ENCODE results near the gene SH2D6. TPM values are rescaled to one million over a fixed set of nuclear protein-coding genes. Genes with fewer than 3 reads are reported as not detected.

SH2D6 gene
- total and polyA plus RNA-seq, 9 of the 15 experiments (the other 6 are each of a cell fraction or from before 2014, with no cell fraction given), result 0.07 to 0.76 (median 0.33) TPM; not detected in 2

- TF ChIP-seq, protein P1, sequence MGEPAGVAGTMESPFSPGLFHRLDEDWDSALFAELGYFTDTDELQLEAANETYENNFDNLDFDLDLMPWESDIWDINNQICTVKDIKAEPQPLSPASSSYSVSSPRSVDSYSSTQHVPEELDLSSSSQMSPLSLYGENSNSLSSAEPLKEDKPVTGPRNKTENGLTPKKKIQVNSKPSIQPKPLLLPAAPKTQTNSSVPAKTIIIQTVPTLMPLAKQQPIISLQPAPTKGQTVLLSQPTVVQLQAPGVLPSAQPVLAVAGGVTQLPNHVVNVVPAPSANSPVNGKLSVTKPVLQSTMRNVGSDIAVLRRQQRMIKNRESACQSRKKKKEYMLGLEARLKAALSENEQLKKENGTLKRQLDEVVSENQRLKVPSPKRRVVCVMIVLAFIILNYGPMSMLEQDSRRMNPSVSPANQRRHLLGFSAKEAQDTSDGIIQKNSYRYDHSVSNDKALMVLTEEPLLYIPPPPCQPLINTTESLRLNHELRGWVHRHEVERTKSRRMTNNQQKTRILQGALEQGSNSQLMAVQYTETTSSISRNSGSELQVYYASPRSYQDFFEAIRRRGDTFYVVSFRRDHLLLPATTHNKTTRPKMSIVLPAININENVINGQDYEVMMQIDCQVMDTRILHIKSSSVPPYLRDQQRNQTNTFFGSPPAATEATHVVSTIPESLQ (CRISPR knock-in tag; IDR thresholded peaks at IDR 0.05), result no peak
- TF ChIP-seq ZFP30 (CRISPR knock-in tag; IDR thresholded peaks at IDR 0.05; ENCODE audit: borderline replicate concordance), result no peak
These were observed 13.2 kb downstream of the SH2D6 start (continued) for GRCh38 chr2:85431570-85432205.

GRCh38 chr2:85433511-85434089 is 15.1 kb downstream of the SH2D6 start:
- no peaks in the 10 kb centered on the region for H3K27me3 ChIP-seq (ENCODE audit: control insufficient read depth in 2 of 2, insufficient read depth in 2 of 2, low read length in 2 of 2)
- TF ChIP-seq CBFA2T2 (conservative IDR thresholded peaks at IDR 0.05), result peak; percentile 31
- TF ChIP-seq CREBBP (IDR thresholded peaks at IDR 0.05; ENCODE audit: low read depth, low read length), result no peak
- H3K4me3 ChIP-seq, result no peak overlapping the region
- FAIRE-seq (no peak), ATAC-seq (no peak), DNase-seq (ENCODE audit: extremely low read depth in 1 of 4, low spot score in 3 of 4) (no peak)
- H3K4me2 ChIP-seq (ENCODE audit: insufficient read depth, low read length), result no peak overlapping the region
- H3K9ac ChIP-seq (ENCODE audit: insufficient read depth in 1 of 2, low read depth in 2 of 2, low read length in 2 of 2), result peak overlapping the region in 1 of 2 experiments; percentile 73; a peak in 2 of 4 replicates
- in situ Hi-C loops (cut with MboI) (no loop called here), intact Hi-C loops (cut with micrococcal nuclease) (no loop called here)
- H3K9me1 ChIP-seq (ENCODE audit: control insufficient read depth, insufficient read depth, low read length), result no peaks in the 10 kb centered on the region
- H2AFZ ChIP-seq (ENCODE audit: low read depth, low read length), result no peak overlapping the region
- H3K4me1 ChIP-seq (replicated peaks in 1 of 2; ENCODE audit: control insufficient read depth in 2 of 2, insufficient read depth in 2 of 2, low read length in 2 of 2), result peaks cover 39 to 70% of the 10 kb centered on the region in 2 experiments
- no peak overlapping the region; the same call in 2 of the 3 replicates for H3K27ac ChIP-seq (ENCODE audit: extremely low read depth, low read depth, low read length)
- H3K36me3 ChIP-seq (ENCODE audit: control insufficient read depth, insufficient read depth, low read length), result no peaks in the 10 kb centered on the region
- no TSS peak for BruUV-seq (replicated peaks)
- 57% methylated on average over 6 of the region's 6 CpGs for WGBS (ENCODE audit: insufficient coverage, low coverage, missing lambda C conversion rate)
- H3K79me2 ChIP-seq (ENCODE audit: control insufficient read depth, insufficient read depth, low read length), result no peaks in the 10 kb centered on the region; the same call in 2 of the 3 replicates
- H4K20me1 ChIP-seq (replicated peaks; ENCODE audit: control insufficient read depth, insufficient read depth, low read length), result no peaks in the 10 kb centered on the region
- POLR2A ChIA-PET, result interaction anchor here (1.0 to 63.9 kb wide), 3 partner anchors 13 to 112 kb away, joined by 3 to 1576 read pairs (median 4); partner anchors contain the start of gene MAT2A
- CTCF ChIA-PET (ENCODE audit: low intra/inter-chr PET ratio), result no interaction called here
- H3K9me3 ChIP-seq (replicated peaks; ENCODE audit: control insufficient read depth, insufficient read depth, low read depth, low read length), result no peaks in the 10 kb centered on the region

Data from K562 (cell line).